IPS-NIHi7 (cell line): ENCODE data around the gene JUND.

Source experiments
- DNase-seq: peaks from one replicate; pipeline ENCODE4 v3.0.0; 2012; ENCODE audit warnings: mixed read lengths; ENCODE audit errors: extremely low spot score

JUND gene

GRCh38 chr19:18239303-18239702 is 42.1 kb downstream of the JUND start:
- DNase-seq, result no peak

- no peak for DNase-seq
Observed at GRCh38 chr19:18234194-18234593, 47.2 kb downstream of the JUND start.

GRCh38 chr19:18233224-18233825 is 48.1 kb downstream of the JUND start:
- peak; percentile 92 for DNase-seq

- DNase-seq, result peak; percentile 82
Observed at GRCh38 chr19:18232540-18233223, 48.7 kb downstream of the JUND start.

- DNase-seq, result no peak
Observed at GRCh38 chr19:18231775-18232174, 49.6 kb downstream of the JUND start.

GRCh38 chr19:18230941-18231734 is 50.3 kb downstream of the JUND start:
- DNase-seq, result no peak

GRCh38 chr19:18229915-18230314 is 51.5 kb downstream of the JUND start:
- no peak for DNase-seq
